ENCODE data around the gene COP1. TPM values are rescaled to one million over a fixed set of nuclear protein-coding genes. Genes with fewer than 3 reads are reported as not detected.

COP1 gene
- polyA plus RNA-seq, 3 donors = 44.0 to 74.2 (median 68.6) TPM

DNA sequence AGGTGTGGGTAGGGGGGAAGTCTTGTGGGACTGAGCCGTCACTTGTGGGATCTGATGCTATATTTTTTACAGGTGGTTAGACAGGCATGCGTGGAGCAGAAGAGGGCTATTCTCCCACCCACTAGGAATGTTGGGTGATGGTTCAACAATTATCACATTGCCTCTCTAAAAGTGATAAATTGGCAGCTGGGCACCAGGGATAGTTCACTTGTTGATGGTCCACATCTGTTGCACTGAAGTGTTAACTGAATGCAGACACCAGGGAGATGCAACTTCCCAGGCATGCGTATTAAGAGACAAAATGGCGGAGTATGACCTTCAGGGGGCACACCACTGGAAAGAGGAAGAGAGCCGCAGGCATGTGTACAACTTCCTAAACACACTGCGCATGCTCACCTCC is 270.4 kb downstream of the COP1 start:
- no peaks in the 10 kb centered on the region for H3K4me1 ChIP-seq (ENCODE audit: control insufficient read depth in 1 of 2, insufficient read depth in 2 of 2, low read length in 2 of 2)
- H3K27ac Mint-ChIP-seq = no peak overlapping the region
- no peak overlapping the region for H2AFZ ChIP-seq (ENCODE audit: insufficient read depth, low read depth, low read length, poor library complexity, severe bottlenecking)
- no peak overlapping the region for H3K4me3 ChIP-seq (replicated peaks in 1 of 3; ENCODE audit: low read depth in 2 of 3, low read length in 3 of 3)
- no peak overlapping the region for H3K4me2 ChIP-seq (replicated peaks; ENCODE audit: extremely low read depth, low read length, poor library complexity, severe bottlenecking)
- no peaks in the 10 kb centered on the region for H3K9me3 ChIP-seq (replicated peaks in 1 of 2; ENCODE audit: control insufficient read depth in 1 of 2, insufficient read depth in 1 of 2, low read length in 2 of 2)
- intact Hi-C loops (cut with micrococcal nuclease) = no loop called here
- H3K27me3 ChIP-seq (ENCODE audit: control insufficient read depth in 2 of 2, insufficient read depth in 2 of 2, low read length in 2 of 2) = no peaks in the 10 kb centered on the region
- no peaks in the 10 kb centered on the region for H3K27me3 Mint-ChIP-seq (ENCODE audit: low read depth in 3 of 3)
- no peak overlapping the region for H3K27ac ChIP-seq (ENCODE audit: low read depth in 1 of 2, low read length in 2 of 2)
- H3K4me1 Mint-ChIP-seq = no peaks in the 10 kb centered on the region
- H3K79me2 ChIP-seq (ENCODE audit: insufficient read depth, low read length) = no peaks in the 10 kb centered on the region
- 100% methylated on average over 2 of the region's 6 CpGs for WGBS (ENCODE audit: insufficient coverage)
- peaks cover 21 to 52% of the 10 kb centered on the region in 2 donors for H3K36me3 ChIP-seq (replicated peaks in 1 of 2; ENCODE audit: control insufficient read depth in 1 of 2, insufficient read depth in 2 of 2, low read length in 2 of 2)
- H3K4me3 Mint-ChIP-seq = no peak overlapping the region
- no peaks in the 10 kb centered on the region for H4K20me1 ChIP-seq (ENCODE audit: insufficient read depth, low read length)
- peaks cover 0 to 5% (median 2%) of the 10 kb centered on the region in 7 donors for H3K9me3 Mint-ChIP-seq
- TF ChIP-seq, protein P1, sequence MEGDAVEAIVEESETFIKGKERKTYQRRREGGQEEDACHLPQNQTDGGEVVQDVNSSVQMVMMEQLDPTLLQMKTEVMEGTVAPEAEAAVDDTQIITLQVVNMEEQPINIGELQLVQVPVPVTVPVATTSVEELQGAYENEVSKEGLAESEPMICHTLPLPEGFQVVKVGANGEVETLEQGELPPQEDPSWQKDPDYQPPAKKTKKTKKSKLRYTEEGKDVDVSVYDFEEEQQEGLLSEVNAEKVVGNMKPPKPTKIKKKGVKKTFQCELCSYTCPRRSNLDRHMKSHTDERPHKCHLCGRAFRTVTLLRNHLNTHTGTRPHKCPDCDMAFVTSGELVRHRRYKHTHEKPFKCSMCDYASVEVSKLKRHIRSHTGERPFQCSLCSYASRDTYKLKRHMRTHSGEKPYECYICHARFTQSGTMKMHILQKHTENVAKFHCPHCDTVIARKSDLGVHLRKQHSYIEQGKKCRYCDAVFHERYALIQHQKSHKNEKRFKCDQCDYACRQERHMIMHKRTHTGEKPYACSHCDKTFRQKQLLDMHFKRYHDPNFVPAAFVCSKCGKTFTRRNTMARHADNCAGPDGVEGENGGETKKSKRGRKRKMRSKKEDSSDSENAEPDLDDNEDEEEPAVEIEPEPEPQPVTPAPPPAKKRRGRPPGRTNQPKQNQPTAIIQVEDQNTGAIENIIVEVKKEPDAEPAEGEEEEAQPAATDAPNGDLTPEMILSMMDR (IDR thresholded peaks at IDR 0.05) = no peak
- H3K9ac ChIP-seq (ENCODE audit: insufficient read depth, low read length, poor library complexity, severe bottlenecking) = no peak overlapping the region
- peaks cover 45 to 59% of the 10 kb centered on the region in 2 donors for H3K36me3 Mint-ChIP-seq
- DNase-seq = no peak

DNA sequence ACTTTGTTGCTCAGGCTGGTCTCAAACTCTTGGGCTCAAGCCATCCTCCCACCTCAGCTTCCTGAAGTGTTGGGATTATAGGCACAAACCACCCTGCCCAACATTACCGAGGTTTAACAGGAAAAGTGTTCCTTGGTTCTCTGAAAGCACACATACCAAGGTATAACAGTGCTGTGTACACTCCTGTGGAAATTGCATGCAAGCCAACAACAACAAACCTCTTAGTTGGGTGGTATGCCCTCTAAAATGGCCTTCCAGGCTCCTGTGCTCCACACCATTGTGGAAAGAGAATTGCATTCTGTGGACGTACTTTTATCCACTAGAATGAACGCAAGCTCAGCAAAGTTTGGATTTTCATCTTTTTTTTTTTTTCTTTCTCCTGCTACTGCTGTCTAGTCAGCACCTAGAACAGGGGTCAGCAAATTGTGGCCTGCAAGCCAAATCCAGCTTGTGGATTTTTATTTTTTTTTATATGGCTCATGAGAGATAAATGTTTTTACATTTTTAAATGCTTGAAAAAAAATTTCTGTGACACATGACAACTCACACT is 271.4 kb downstream of the COP1 start:
- H3K27me3 ChIP-seq (ENCODE audit: control insufficient read depth in 2 of 2, insufficient read depth in 2 of 2, low read length in 2 of 2) = no peaks in the 10 kb centered on the region
- Mint-ChIP-seq H3K4me3 (no peak overlapping the region), H3K9me3 (peaks cover 0 to 6% (median 3%) of the 10 kb centered on the region in 7 donors)

More for the DNA sequence above, 271.4 kb downstream of the COP1 start:
- H3K9ac ChIP-seq (ENCODE audit: insufficient read depth, low read length, poor library complexity, severe bottlenecking) = no peak overlapping the region
- H2AFZ ChIP-seq (ENCODE audit: insufficient read depth, low read depth, low read length, poor library complexity, severe bottlenecking) = no peak overlapping the region
- H3K4me2 ChIP-seq (replicated peaks; ENCODE audit: extremely low read depth, low read length, poor library complexity, severe bottlenecking) = no peak overlapping the region
- DNase-seq = no peak
- no peak overlapping the region for H3K4me3 ChIP-seq (replicated peaks in 1 of 3; ENCODE audit: low read depth in 2 of 3, low read length in 3 of 3)
- H3K27me3 Mint-ChIP-seq (ENCODE audit: low read depth in 3 of 3) = no peaks in the 10 kb centered on the region
- no peak overlapping the region for H3K27ac ChIP-seq (ENCODE audit: low read depth in 1 of 2, low read length in 2 of 2)
- peaks cover 36 to 52% of the 10 kb centered on the region in 2 donors for H3K36me3 Mint-ChIP-seq
- H3K9me3 ChIP-seq (replicated peaks in 1 of 2; ENCODE audit: control insufficient read depth in 1 of 2, insufficient read depth in 1 of 2, low read length in 2 of 2) = no peaks in the 10 kb centered on the region
- no peaks in the 10 kb centered on the region for H3K79me2 ChIP-seq (ENCODE audit: insufficient read depth, low read length)
- TF ChIP-seq, protein P1 (IDR thresholded peaks at IDR 0.05) = no peak
- no peaks in the 10 kb centered on the region for H3K4me1 Mint-ChIP-seq
- no peaks in the 10 kb centered on the region for H3K4me1 ChIP-seq (ENCODE audit: control insufficient read depth in 1 of 2, insufficient read depth in 2 of 2, low read length in 2 of 2)
- intact Hi-C loops (cut with micrococcal nuclease) = no loop called here
- H3K36me3 ChIP-seq (replicated peaks in 1 of 2; ENCODE audit: control insufficient read depth in 1 of 2, insufficient read depth in 2 of 2, low read length in 2 of 2) = peaks cover 15 to 41% of the 10 kb centered on the region in 2 donors
- no peaks in the 10 kb centered on the region for H4K20me1 ChIP-seq (ENCODE audit: insufficient read depth, low read length)
- WGBS (ENCODE audit: insufficient coverage) = no CpG with 5 or more reads among the region's 3 CpGs
- H3K27ac Mint-ChIP-seq = peak overlapping the region in 2 of 7 donors; percentile 3 to 36

Measured in CD14-positive monocyte (primary cell).